SK-N-SH (cell line): ENCODE results near the gene STT3B. TPM values are rescaled to one million over a fixed set of nuclear protein-coding genes. Genes with fewer than 3 reads are reported as not detected.

Experiments used
- CTCF ChIA-PET: fragments of 300-600, 350-600 bp; formaldehyde crosslinking; extraction: SDS; loops from one replicate; lab custom pipeline; 2021; lab: Yijun Ruan, JAX
- POLR2A ChIA-PET: fragments of 350-600 bp; sonication (Branson Sonifier 250); formaldehyde crosslinking; extraction: SDS; loops from one replicate; lab custom pipeline; 2020; ENCODE audit warnings: antibody characterized with exemption, inconsistent platforms; lab: Yijun Ruan, JAX
- DNase-seq: peaks from one replicate; pipeline ENCODE4 v3.0.0; 2012
- H2AFZ ChIP-seq: fragments of 200-600 bp; sonication (generic); 2 replicates; pipeline ENCODE4 v1.8.1; 2016; ENCODE audit warnings: antibody characterized with exemption, mild to moderate bottlenecking, low read depth
- H3F3A ChIP-seq: fragments of 200-600 bp; sonication (generic); replicated peaks from 2 replicates; pipeline ENCODE3; 2016; ENCODE audit warnings: antibody characterized with exemption, mild to moderate bottlenecking; ENCODE audit not compliant: insufficient read depth
- H3K27ac ChIP-seq, 2 experiments: fragments of 200-500 bp in 1 of 2; fragments of 200-600 bp in 1 of 2; sonication (Bioruptor generic) in 1 of 2; sonication (generic), shearing (Covaris generic) in 1 of 2; 2 replicates each; pipeline versions ENCODE4 v1.5.1 to v1.6.1; 2014 to 2016; ENCODE audit warnings: low read depth in 2 of 2, inconsistent platforms in 1 of 2, low read length in 1 of 2, mild to moderate bottlenecking in 1 of 2, mixed read lengths in 1 of 2
- H3K27me3 ChIP-seq: fragments of 200-600 bp; sonication (generic), shearing (Covaris generic); 2 replicates; pipeline ENCODE4 v1.6.1; 2016; ENCODE audit warnings: mixed run types; ENCODE audit not compliant: insufficient read depth
- H3K36me3 ChIP-seq, 2 experiments: fragments of 200-500 bp in 1 of 2; fragments of 200-600 bp in 1 of 2; sonication (Bioruptor generic) in 1 of 2; sonication (generic) in 1 of 2; replicated peaks in 1 of 2; 2 replicates each; pipeline versions ENCODE3 to v1.5.1; 2014 to 2016; ENCODE audit warnings: low read length in 1 of 2, mild to moderate bottlenecking in 1 of 2; ENCODE audit not compliant: insufficient read depth in 2 of 2, control insufficient read depth in 1 of 2
- H3K4me1 ChIP-seq, 2 experiments: fragments of 200-500 bp in 1 of 2; fragments of 200-600 bp in 1 of 2; sonication (Bioruptor generic) in 1 of 2; sonication (generic), shearing (Covaris generic) in 1 of 2; 2 replicates each; pipeline versions ENCODE4 v1.5.1 to v1.6.1; 2014 to 2016; ENCODE audit warnings: low read depth in 1 of 2, low read length in 1 of 2, mixed run types in 1 of 2; ENCODE audit not compliant: insufficient read depth in 2 of 2, control insufficient read depth in 1 of 2
- H3K4me2 ChIP-seq: fragments of 200-600 bp; sonication (generic), shearing (Covaris generic); 2 replicates; pipeline ENCODE4 v1.6.1; 2017; ENCODE audit warnings: mixed run types
- H3K4me3 ChIP-seq, 2 experiments: fragments of 200-500 bp in 1 of 2; fragments of 200-600 bp in 1 of 2; sonication (Bioruptor generic) in 1 of 2; sonication (generic), shearing (Covaris generic) in 1 of 2; 2 replicates each; pipeline versions ENCODE4 v1.5.1 to v1.8.1; 2014 to 2016; ENCODE audit warnings: low read depth in 2 of 2, inconsistent platforms in 1 of 2, low read length in 1 of 2, mild to moderate bottlenecking in 1 of 2, mixed read lengths in 1 of 2, moderate library complexity in 1 of 2
- H3K79me2 ChIP-seq: fragments of 200-600 bp; sonication (generic); 2 replicates; pipeline ENCODE4 v1.8.1; 2017; ENCODE audit warnings: mild to moderate bottlenecking; ENCODE audit not compliant: insufficient read depth
- H3K9ac ChIP-seq: fragments of 200-600 bp; sonication (generic); 2 replicates; pipeline ENCODE4 v1.6.1; 2017; ENCODE audit warnings: mixed run types
- H3K9me2 ChIP-seq: fragments of 200-600 bp; sonication (generic); 2 replicates; pipeline ENCODE4 v1.6.1; 2017; ENCODE audit warnings: mixed run types
- H3K9me3 ChIP-seq: fragments of 200-600 bp; sonication (generic); 2 replicates; pipeline ENCODE4 v1.6.1; 2017; ENCODE audit warnings: mixed run types, mild to moderate bottlenecking, moderate library complexity
- H4K20me1 ChIP-seq: fragments of 200-600 bp; sonication (generic); 2 replicates; pipeline ENCODE4 v1.6.1; 2017; ENCODE audit warnings: mild to moderate bottlenecking, mixed run types; ENCODE audit not compliant: insufficient read depth
- CHD2 ChIP-seq: fragments of 150-350 bp; IDR thresholded peaks from 2 replicates; pipeline ENCODE4 v1.6.1; 2018; ENCODE audit warnings: low read length; ENCODE audit not compliant: partially characterized antibody
- ELF1 ChIP-seq: IDR thresholded peaks from 2 replicates; pipeline ENCODE4 v1.4.0; 2012
- EZH2phosphoT487 ChIP-seq: fragments of 200-600 bp; sonication (generic); IDR thresholded peaks from 2 replicates; pipeline ENCODE4 v1.6.1; 2017; ENCODE audit warnings: low read depth, mixed run types, mild to moderate bottlenecking, antibody characterized with exemption, moderate library complexity, borderline replicate concordance
- FOSL2 ChIP-seq: IDR thresholded peaks from 2 replicates; pipeline ENCODE4 v1.4.0; 2012; ENCODE audit warnings: low read depth, mild to moderate bottlenecking, moderate library complexity, borderline replicate concordance
- FOXJ3 ChIP-seq: sonication (generic); formaldehyde crosslinking; IDR thresholded peaks from 2 replicates; pipeline ENCODE4 v1.5.1; 2020; ENCODE audit warnings: mild to moderate bottlenecking, missing genetic modification reagents
- GATA2 ChIP-seq: sonication (generic); formaldehyde crosslinking; IDR thresholded peaks from 2 replicates; pipeline ENCODE4 v1.5.0; 2020; ENCODE audit warnings: mild to moderate bottlenecking, missing genetic modification reagents
- JUND ChIP-seq: IDR thresholded peaks from 2 replicates; pipeline ENCODE4 v1.4.0; 2012
- MAX ChIP-seq: IDR thresholded peaks from 2 replicates; pipeline ENCODE4 v1.4.0; 2012; ENCODE audit warnings: low read depth
- MEF2A ChIP-seq: IDR thresholded peaks from 2 replicates; pipeline ENCODE4 v1.4.0; 2012; ENCODE audit warnings: low read depth, borderline replicate concordance
- MXI1 ChIP-seq: IDR thresholded peaks from 2 replicates; pipeline ENCODE4 v1.6.1; 2012; ENCODE audit warnings: mild to moderate bottlenecking, low read depth, low read length, improper control_type of control experiment
- POLR2AphosphoS5 ChIP-seq: IDR thresholded peaks from 2 replicates; pipeline ENCODE4 v1.6.1; 2012; ENCODE audit warnings: low read depth, low read length
- REST ChIP-seq: IDR thresholded peaks from 2 replicates; pipeline ENCODE4 v1.6.1; 2012; ENCODE audit warnings: mild to moderate bottlenecking, low read depth, low read length, moderate library complexity
- RXRA ChIP-seq: IDR thresholded peaks from 2 replicates; pipeline ENCODE4 v1.4.0; 2012; ENCODE audit warnings: low read depth, mild to moderate bottlenecking, borderline replicate concordance
- SIN3A ChIP-seq: IDR thresholded peaks from 2 replicates; pipeline ENCODE4 v1.6.1; 2012; ENCODE audit warnings: low read depth, mild to moderate bottlenecking, low read length, moderate library complexity, borderline replicate concordance
- SMC3 ChIP-seq: IDR thresholded peaks from 2 replicates; pipeline ENCODE4 v1.6.1; 2012; ENCODE audit warnings: low read depth, low read length, improper control_type of control experiment
- TAF1 ChIP-seq: IDR thresholded peaks from 2 replicates; pipeline ENCODE4 v1.6.1; 2012; ENCODE audit warnings: low read depth, mild to moderate bottlenecking, low read length, moderate library complexity, borderline replicate concordance
- TCF12 ChIP-seq: IDR thresholded peaks from 2 replicates; pipeline ENCODE4 v1.4.0; 2012
- YY1 ChIP-seq: IDR thresholded peaks from 2 replicates; pipeline ENCODE4 v1.4.0; 2012; ENCODE audit warnings: low read depth, mild to moderate bottlenecking
- WGBS: methylation state at CpG from one replicate; pipeline ENCODE4 v1.1.6; 2017; ENCODE audit warnings: low lambda C conversion rate; 5-methylcytosine and 5-hydroxymethylcytosine counted together
- polyA plus RNA-seq, 3 experiments: library from polyadenylated mRNA; depleted of rRNA; stranded (reverse); fragments of >200 nt; gene quantifications; 2 replicates each; pipeline ENCODE4 v1.2.3, GENCODE V29; 2012

STT3B gene
- polyA plus RNA-seq, 1 of the 3 experiments (the other 2 are of a cell fraction): 27.9 TPM

- no peaks in the 10 kb centered on the region; a peak in 1 of 4 replicates for H3K4me1 ChIP-seq
- TF ChIP-seq POLR2AphosphoS5 (no peak), SMC3 (no peak), MAX (no peak), REST (no peak), TAF1 (no peak), TCF12 (no peak), SIN3A (no peak), CHD2 (no peak), JUND (no peak), FOXJ3 (CRISPR knock-in tag) (no peak), FOSL2 (no peak), ELF1 (no peak), EZH2phosphoT487 (no peak), YY1 (no peak), RXRA (no peak), MXI1 (no peak), MEF2A (no peak), GATA2 (CRISPR knock-in tag) (no peak)
- H3K9me2 ChIP-seq: no peaks in the 10 kb centered on the region
- no peak overlapping the region for H3K4me3 ChIP-seq
- H2AFZ ChIP-seq: no peak overlapping the region
- WGBS: 18% methylated on average over 2 of the region's 2 CpGs
- no peaks in the 10 kb centered on the region for H4K20me1 ChIP-seq
- no peaks in the 10 kb centered on the region for H3K9me3 ChIP-seq
- H3K4me2 ChIP-seq: no peak overlapping the region
- no peak for DNase-seq
- H3K27me3 ChIP-seq: 0 out of 2 replicates have a peak, but pooled peaks cover 6% of the 10 kb centered on the region
- no peak overlapping the region for H3K27ac ChIP-seq
- no peaks in the 10 kb centered on the region for H3K79me2 ChIP-seq
- no peaks in the 10 kb centered on the region for H3K36me3 ChIP-seq
- ChIA-PET POLR2A (no interaction called here), CTCF (interaction anchor here (1.2 kb wide), 1 partner anchor 23 kb away, joined by 3 read pairs; no protein-coding TSS in a partner anchor)
- H3F3A ChIP-seq: no peaks in the 10 kb centered on the region
- no peak overlapping the region for H3K9ac ChIP-seq
Measured at GRCh38 chr3:31508452-31509146, 24.1 kb upstream of the STT3B start.
